Natural killer cell treated with Interleukin-12 subunit alpha and Interleukin-12 subunit beta and Interleukin-15 and Interleukin-18, amount 100 ng/mL, for 72 hours (primary cell): ENCODE measurements around the gene SBK3. TPM values are rescaled to one million over a fixed set of nuclear protein-coding genes. Genes with fewer than 3 reads are reported as not detected.
"Not testable (repeated sequence)": the region's sequence is repeated elsewhere in the genome, so short reads cannot be mapped to it uniquely, and the experiment has no call there.

Source experiments
- ATAC-seq, 2 donors: fragments of 150-1000 bp; cut with Tn5 transposase in 1 of 2; sonication (Bioruptor Pico), chemical (Tn5 transposase) in 1 of 2; 2 replicates each; pipeline ENCODE4 v1.10.0; 2021
- DNase-seq: peaks from one replicate; pipeline ENCODE4 v3.0.0; 2022; ENCODE audit warnings: low spot score
- H3K27ac Mint-ChIP-seq, 2 donors: 1 replicate in 1 of 2; 2 replicates in 1 of 2; pipeline ENCODE4 v1.8.0; 2022; ENCODE audit warnings: mixed read lengths in 2 of 2, mild to moderate bottlenecking in 1 of 2, moderate library complexity in 1 of 2
- H3K27me3 Mint-ChIP-seq, 2 donors: 1 replicate in 1 of 2; 2 replicates in 1 of 2; pipeline ENCODE4 v1.8.0; 2022; ENCODE audit warnings: mixed read lengths in 2 of 2
- H3K36me3 Mint-ChIP-seq: one replicate; pipeline ENCODE4 v1.8.0; 2022; ENCODE audit warnings: mixed read lengths
- H3K4me1 Mint-ChIP-seq, 2 donors: 1 replicate in 1 of 2; 2 replicates in 1 of 2; pipeline ENCODE4 v1.8.0; 2022; ENCODE audit warnings: low read depth in 2 of 2, mixed read lengths in 2 of 2, mild to moderate bottlenecking in 1 of 2
- H3K4me3 Mint-ChIP-seq: one replicate; pipeline ENCODE4 v1.8.0; 2022; ENCODE audit warnings: mixed read lengths
- H3K9me3 Mint-ChIP-seq: 2 replicates; pipeline ENCODE4 v1.8.0; 2022; ENCODE audit warnings: mixed read lengths
- total RNA-seq, 2 donors: library from RNA; stranded (reverse); gene quantifications; one replicate each; pipeline ENCODE4 v1.2.3, GENCODE V29; 2022

The SBK3 gene
- total RNA-seq, 2 donors from 2014 or later = not detected

GRCh38 chr19:55542292-55542855, 3.0 kb downstream of the SBK3 start:
- H3K4me1 Mint-ChIP-seq = peaks cover 0 to 3% of the 10 kb centered on the region in 2 donors
- H3K36me3 Mint-ChIP-seq = no peaks in the 10 kb centered on the region
- ATAC-seq (no peak), DNase-seq (no peak)
- peaks cover 10 to 19% of the 10 kb centered on the region in 2 donors for H3K27me3 Mint-ChIP-seq
- H3K9me3 Mint-ChIP-seq = no peaks in the 10 kb centered on the region
- no peak overlapping the region for H3K4me3 Mint-ChIP-seq
- no peak overlapping the region for H3K27ac Mint-ChIP-seq

GRCh38 chr19:55541091-55541490, 4.3 kb downstream of the SBK3 start:
- Mint-ChIP-seq H3K27ac (no peak overlapping the region), H3K4me3 (no peak overlapping the region), H3K9me3 (no peaks in the 10 kb centered on the region), H3K4me1 (no peaks in the 10 kb centered on the region), H3K36me3 (no peaks in the 10 kb centered on the region), H3K27me3 (peaks cover 7 to 18% of the 10 kb centered on the region in 2 donors)
- no peak for DNase-seq
- no peak for ATAC-seq

- no peak overlapping the region for H3K4me3 Mint-ChIP-seq
- ATAC-seq = no peak
- no peaks in the 10 kb centered on the region for H3K4me1 Mint-ChIP-seq
- peaks cover 6 to 18% of the 10 kb centered on the region in 2 donors for H3K27me3 Mint-ChIP-seq
- no peaks in the 10 kb centered on the region for H3K9me3 Mint-ChIP-seq
- no peaks in the 10 kb centered on the region for H3K36me3 Mint-ChIP-seq
- no peak overlapping the region for H3K27ac Mint-ChIP-seq
- DNase-seq = no peak
Measured at GRCh38 chr19:55540619-55541018, 4.7 kb downstream of the SBK3 start.

- Mint-ChIP-seq H3K4me1 (no peaks in the 10 kb centered on the region), H3K36me3 (no peaks in the 10 kb centered on the region), H3K4me3 (no peak overlapping the region), H3K27me3 (peaks cover 2 to 18% of the 10 kb centered on the region in 2 donors), H3K27ac (no peak overlapping the region), H3K9me3 (no peaks in the 10 kb centered on the region)
- ATAC-seq = no peak
- no peak for DNase-seq
Measured at GRCh38 chr19:55539090-55539984, 6.0 kb downstream of the SBK3 start.

GRCh38 chr19:55538132-55538531, 7.2 kb downstream of the SBK3 start:
- Mint-ChIP-seq H3K4me1 (no peaks in the 10 kb centered on the region), H3K9me3 (no peaks in the 10 kb centered on the region), H3K27me3 (peaks cover 0 to 11% of the 10 kb centered on the region in 2 donors), H3K27ac (no peak overlapping the region), H3K36me3 (no peaks in the 10 kb centered on the region), H3K4me3 (no peak overlapping the region)
- DNase-seq (no peak), ATAC-seq (no peak)

- Mint-ChIP-seq H3K36me3 (no peaks in the 10 kb centered on the region), H3K27me3 (peaks cover 0 to 10% of the 10 kb centered on the region in 2 donors), H3K4me3 (no peak overlapping the region), H3K4me1 (no peaks in the 10 kb centered on the region), H3K9me3 (no peaks in the 10 kb centered on the region), H3K27ac (no peak overlapping the region)
- ATAC-seq = no peak
- no peak for DNase-seq
Measured at GRCh38 chr19:55537741-55538111, 7.6 kb downstream of the SBK3 start.

GRCh38 chr19:55536951-55537740, 8.2 kb downstream of the SBK3 start, which contains the start of gene SBK2:
SBK2 (minus strand) TSS chr19:55537133; CDS start chr19:55536294, 839 bp downstream.
- Mint-ChIP-seq H3K27me3 (peaks cover 0 to 5% of the 10 kb centered on the region in 2 donors), H3K27ac (no peak within 1 kb of the TSS), H3K4me1 (no peaks in the 10 kb centered on the region), H3K36me3 (no peaks in the 10 kb centered on the region), H3K4me3 (no peak within 1 kb of the TSS), H3K9me3 (no peaks in the 10 kb centered on the region)
- DNase-seq (no peak), ATAC-seq (no peak)

- DNase-seq = no peak
- Mint-ChIP-seq H3K27me3 (no peaks in the 10 kb centered on the region), H3K27ac (no peak overlapping the region), H3K36me3 (no peaks in the 10 kb centered on the region), H3K9me3 (no peaks in the 10 kb centered on the region), H3K4me3 (no peak overlapping the region), H3K4me1 (no peaks in the 10 kb centered on the region)
- no peak for ATAC-seq
Measured at GRCh38 chr19:55536366-55536765, 9.0 kb downstream of the SBK3 start.

GRCh38 chr19:55535965-55536350, 9.4 kb downstream of the SBK3 start:
- Mint-ChIP-seq H3K4me3 (no peak overlapping the region), H3K27me3 (no peaks in the 10 kb centered on the region), H3K4me1 (no peaks in the 10 kb centered on the region), H3K36me3 (no peaks in the 10 kb centered on the region), H3K27ac (no peak overlapping the region), H3K9me3 (no peaks in the 10 kb centered on the region)
- ATAC-seq = no peak
- no peak for DNase-seq

GRCh38 chr19:55535173-55535964, 10.0 kb downstream of the SBK3 start:
- H3K36me3 Mint-ChIP-seq = no peaks in the 10 kb centered on the region
- no peaks in the 10 kb centered on the region for H3K4me1 Mint-ChIP-seq

GRCh38 chr19:55534280-55534679, 11.1 kb downstream of the SBK3 start:
- not testable (repeated sequence) for H3K27me3 Mint-ChIP-seq, H3K27ac Mint-ChIP-seq, H3K36me3 Mint-ChIP-seq, H3K4me1 Mint-ChIP-seq, DNase-seq, ATAC-seq, H3K9me3 Mint-ChIP-seq, H3K4me3 Mint-ChIP-seq

More at GRCh38 chr19:55535173-55535964, 10.0 kb downstream of the SBK3 start:
- H3K27me3 Mint-ChIP-seq = no peaks in the 10 kb centered on the region
- H3K4me3 Mint-ChIP-seq = no peak overlapping the region
- H3K27ac Mint-ChIP-seq = no peak overlapping the region
- H3K9me3 Mint-ChIP-seq = no peaks in the 10 kb centered on the region
- ATAC-seq (no peak), DNase-seq (no peak)

- ATAC-seq = no peak
- no peak overlapping the region for H3K4me3 Mint-ChIP-seq
- H3K9me3 Mint-ChIP-seq = no peaks in the 10 kb centered on the region
- no peaks in the 10 kb centered on the region for H3K36me3 Mint-ChIP-seq
- H3K27ac Mint-ChIP-seq = no peak overlapping the region
- H3K27me3 Mint-ChIP-seq = no peaks in the 10 kb centered on the region
- DNase-seq = no peak
- no peaks in the 10 kb centered on the region for H3K4me1 Mint-ChIP-seq
Measured at GRCh38 chr19:55530996-55531395, 14.3 kb downstream of the SBK3 start.

GRCh38 chr19:55529636-55530234, 15.6 kb downstream of the SBK3 start:
- H3K36me3 Mint-ChIP-seq = no peaks in the 10 kb centered on the region
- H3K27ac Mint-ChIP-seq = no peak overlapping the region
- no peak for DNase-seq
- H3K4me1 Mint-ChIP-seq = no peaks in the 10 kb centered on the region
- H3K9me3 Mint-ChIP-seq = no peaks in the 10 kb centered on the region
- H3K4me3 Mint-ChIP-seq = no peak overlapping the region
- no peak for ATAC-seq
- peaks cover 0 to 3% of the 10 kb centered on the region in 2 donors for H3K27me3 Mint-ChIP-seq
